Neuronal stem cell (in vitro differentiated cells): ENCODE data around the gene ACY1.
"Not testable (repeated sequence)": the region's sequence is repeated elsewhere in the genome, so short reads cannot be mapped to it uniquely, and the experiment has no call there.

Experiments used
- DNase-seq: peaks from one replicate; pipeline ENCODE4 v3.0.0-alpha.2; 2013; ENCODE audit warnings: low spot score
- H2AFZ ChIP-seq: one replicate; pipeline ENCODE4 v1.6.1; 2013; ENCODE audit warnings: mild to moderate bottlenecking, low read length, inconsistent platforms
- H2AK5ac ChIP-seq: 2 replicates; pipeline ENCODE4 v1.6.1; 2013; ENCODE audit warnings: low read depth, mild to moderate bottlenecking, inconsistent platforms, low read length, moderate library complexity, mixed read lengths
- H2BK120ac ChIP-seq: 2 replicates; pipeline ENCODE4 v1.6.1; 2013; ENCODE audit warnings: low read depth, mild to moderate bottlenecking, inconsistent platforms, low read length, moderate library complexity, mixed read lengths
- H2BK12ac ChIP-seq: one replicate; pipeline ENCODE4 v1.6.1; 2013; ENCODE audit warnings: low read length, inconsistent platforms
- H2BK15ac ChIP-seq: 2 replicates; pipeline ENCODE4 v1.6.1; 2013; ENCODE audit warnings: mild to moderate bottlenecking, low read length, inconsistent platforms, mixed read lengths
- H2BK5ac ChIP-seq: one replicate; pipeline ENCODE4 v1.6.1; 2013; ENCODE audit warnings: inconsistent platforms, mild to moderate bottlenecking, low read length, moderate library complexity
- H3K14ac ChIP-seq: one replicate; pipeline ENCODE4 v1.6.1; 2013; ENCODE audit warnings: low read length, inconsistent platforms
- H3K18ac ChIP-seq: 2 replicates; pipeline ENCODE4 v1.6.1; 2013; ENCODE audit warnings: low read length, inconsistent platforms
- H3K23ac ChIP-seq: 2 replicates; pipeline ENCODE4 v1.6.1; 2013; ENCODE audit warnings: low read depth, mild to moderate bottlenecking, mixed read lengths, low read length, inconsistent platforms; ENCODE audit not compliant: poor library complexity
- H3K27ac ChIP-seq: replicated peaks from 3 replicates; pipeline ENCODE4 v1.5.1; 2013; ENCODE audit warnings: low read length, inconsistent platforms
- H3K27me3 ChIP-seq, 3 experiments: 2 replicates each; pipeline ENCODE4 v1.6.1; 2013; ENCODE audit warnings: low read length in 3 of 3, mild to moderate bottlenecking in 2 of 3, inconsistent platforms in 1 of 3, low read depth in 1 of 3, mixed read lengths in 1 of 3, moderate library complexity in 1 of 3; ENCODE audit not compliant: control insufficient read depth in 3 of 3, insufficient read depth in 3 of 3
- H3K36me3 ChIP-seq, 2 donors: replicated peaks in 1 of 2; 2 replicates each; pipeline ENCODE4 v1.6.1; 2013; ENCODE audit warnings: low read length in 2 of 2; ENCODE audit not compliant: control insufficient read depth in 2 of 2, insufficient read depth in 2 of 2
- H3K4ac ChIP-seq: 2 replicates; pipeline ENCODE4 v1.6.1; 2013; ENCODE audit warnings: inconsistent platforms, mild to moderate bottlenecking, low read length, moderate library complexity
- H3K4me1 ChIP-seq, 2 donors: 1 replicate in 1 of 2; 2 replicates in 1 of 2; pipeline ENCODE4 v1.6.1; 2013; ENCODE audit warnings: low read length in 2 of 2, low read depth in 1 of 2; ENCODE audit not compliant: control insufficient read depth in 2 of 2, insufficient read depth in 1 of 2
- H3K4me2 ChIP-seq: one replicate; pipeline ENCODE4 v1.6.1; 2013; ENCODE audit warnings: mild to moderate bottlenecking, low read length, inconsistent platforms; ENCODE audit not compliant: insufficient read depth, poor library complexity, severe bottlenecking
- H3K4me3 ChIP-seq, 2 donors: 2 replicates each; pipeline ENCODE4 v1.5.1; 2013; ENCODE audit warnings: low read length in 2 of 2, mild to moderate bottlenecking in 2 of 2, inconsistent platforms in 1 of 2, moderate library complexity in 1 of 2
- H3K79me1 ChIP-seq: one replicate; pipeline ENCODE4 v1.6.1; 2013; ENCODE audit warnings: low read depth, mild to moderate bottlenecking, inconsistent platforms, low read length, moderate library complexity
- H3K9ac ChIP-seq: one replicate; pipeline ENCODE4 v1.6.1; 2013; ENCODE audit warnings: mild to moderate bottlenecking, low read depth, low read length, inconsistent platforms; ENCODE audit not compliant: poor library complexity
- H3K9me3 ChIP-seq, 2 donors: replicated peaks in 1 of 2; 2 replicates each; pipeline versions ENCODE3 to v1.6.1; 2013; ENCODE audit warnings: low read length in 2 of 2, mild to moderate bottlenecking in 2 of 2, inconsistent platforms in 1 of 2, low read depth in 1 of 2, mixed read lengths in 1 of 2, moderate library complexity in 1 of 2; ENCODE audit not compliant: control insufficient read depth in 2 of 2, insufficient read depth in 1 of 2
- H4K8ac ChIP-seq: one replicate; pipeline ENCODE4 v1.6.1; 2013; ENCODE audit warnings: low read depth, mild to moderate bottlenecking, inconsistent platforms, low read length, moderate library complexity
- H4K91ac ChIP-seq: one replicate; pipeline ENCODE4 v1.6.1; 2013; ENCODE audit warnings: low read length, low read depth, mild to moderate bottlenecking, inconsistent platforms; ENCODE audit not compliant: poor library complexity
- WGBS, 2 donors: extraction: QIAGEN DNeasy Blood & Tissue Kit; methylation state at CpG; one replicate each; pipeline ENCODE4 v1.1.7; 2013; ENCODE audit warnings: missing lambda C conversion rate in 2 of 2, mixed read lengths in 1 of 2; ENCODE audit not compliant: insufficient read length in 2 of 2, insufficient replicate concordance in 1 of 2; ENCODE audit errors: extremely low coverage in 2 of 2; 5-methylcytosine and 5-hydroxymethylcytosine counted together

Gene ACY1

DNA sequence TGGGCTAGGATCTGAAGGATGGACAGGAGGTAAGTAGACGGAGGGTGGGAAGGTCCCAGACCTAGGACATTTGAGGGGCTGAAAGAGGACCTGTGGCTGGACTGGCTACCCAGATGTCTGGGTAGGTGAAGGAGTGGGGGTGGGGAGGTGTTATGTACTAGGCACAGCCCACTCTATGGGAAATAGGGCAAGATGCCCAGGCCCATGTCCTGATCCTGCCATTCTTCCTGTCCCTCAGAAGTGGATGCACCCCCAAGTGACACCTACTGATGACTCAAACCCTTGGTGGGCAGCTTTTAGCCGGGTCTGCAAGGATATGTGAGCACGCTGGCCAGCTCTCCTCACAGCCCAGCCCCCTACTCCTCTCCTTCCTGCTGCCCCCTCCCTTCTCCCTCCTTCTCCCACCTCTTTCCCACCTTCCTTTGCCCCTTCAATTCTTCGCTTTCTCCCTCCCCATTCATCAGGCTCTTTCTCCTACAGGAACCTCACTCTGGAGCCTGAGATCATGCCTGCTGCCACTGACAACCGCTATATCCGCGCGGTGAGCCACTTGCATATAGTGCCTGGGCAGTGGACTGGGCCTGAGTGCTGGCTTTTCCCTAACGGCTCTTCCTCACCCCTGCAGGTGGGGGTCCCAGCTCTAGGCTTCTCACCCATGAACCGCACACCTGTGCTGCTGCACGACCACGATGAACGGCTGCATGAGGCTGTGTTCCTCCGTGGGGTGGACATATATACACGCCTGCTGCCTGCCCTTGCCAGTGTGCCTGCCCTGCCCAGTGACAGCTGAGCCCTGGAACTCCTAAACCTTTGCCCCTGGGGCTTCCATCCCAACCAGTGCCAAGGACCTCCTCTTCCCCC, 5.2 kb downstream of the ACY1 start:
- no peak overlapping the region for H3K18ac ChIP-seq
- H4K8ac ChIP-seq: no peak overlapping the region
- H3K4me3 ChIP-seq: no peak overlapping the region
- peaks cover 19 to 22% of the 10 kb centered on the region in 2 donors for H3K36me3 ChIP-seq
- peak overlapping the region; percentile 44 for H2AK5ac ChIP-seq
- peak overlapping the region; percentile 14 for H3K23ac ChIP-seq
- no peak overlapping the region for H2BK5ac ChIP-seq
- peaks cover 15% of the 10 kb centered on the region for H3K79me1 ChIP-seq
- H2BK12ac ChIP-seq: peak overlapping the region; percentile 31
- H3K4me1 ChIP-seq: peaks cover 10% of the 10 kb centered on the region in 2 donors
- H3K4ac ChIP-seq: no peak overlapping the region
- peak overlapping the region; percentile 36 for H2BK120ac ChIP-seq
- no peak overlapping the region for H3K4me2 ChIP-seq
- no peak overlapping the region for H2BK15ac ChIP-seq
- DNase-seq: no peak
- H3K14ac ChIP-seq: no peak overlapping the region
- WGBS, 2 donors: no CpG with 5 or more reads among the region's 15 CpGs
- no peak overlapping the region for H4K91ac ChIP-seq
- H2AFZ ChIP-seq: no peak overlapping the region
- H3K27ac ChIP-seq: peak overlapping the region; percentile 23
- peak overlapping the region; percentile 56 for H3K9ac ChIP-seq
- H3K27me3 ChIP-seq: no peaks in the 10 kb centered on the region
- no peaks in the 10 kb centered on the region for H3K9me3 ChIP-seq

DNA sequence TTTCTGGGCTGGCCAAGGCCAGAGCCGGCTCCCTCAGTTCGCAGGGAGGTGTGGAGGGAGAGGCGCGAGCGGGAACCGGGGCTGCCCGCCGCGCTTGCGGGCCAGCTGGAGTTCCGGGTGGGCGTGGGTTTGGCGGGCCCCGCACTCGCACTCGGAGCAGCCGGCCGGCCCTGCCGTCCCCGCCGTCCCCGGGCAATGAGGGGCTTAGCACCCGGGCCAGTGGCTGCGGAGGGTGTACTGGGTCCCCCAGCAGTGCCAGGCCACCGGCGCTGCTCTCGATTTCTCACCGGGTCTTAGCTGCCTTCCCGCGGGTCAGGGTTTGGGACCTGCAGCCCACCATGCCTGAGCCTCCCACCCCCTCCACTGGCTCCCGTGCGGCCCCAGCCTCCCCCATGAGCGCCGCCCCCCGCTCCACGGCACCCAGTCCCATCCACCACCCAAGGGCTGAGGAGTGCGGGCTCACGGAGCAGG, 7.2 kb downstream of the ACY1 start:
- not testable (repeated sequence) for H3K9me3 ChIP-seq, H2AFZ ChIP-seq, H3K4ac ChIP-seq, H3K27ac ChIP-seq, H2BK12ac ChIP-seq, H3K9ac ChIP-seq, H3K14ac ChIP-seq, H3K27me3 ChIP-seq, H4K91ac ChIP-seq, H4K8ac ChIP-seq, H3K4me3 ChIP-seq, H2BK5ac ChIP-seq, H2BK120ac ChIP-seq, H2BK15ac ChIP-seq, DNase-seq, H2AK5ac ChIP-seq, H3K4me2 ChIP-seq
- Histone ChIP-seq H3K4me1 (peaks cover 11 to 14% of the 10 kb centered on the region in 2 donors), H3K23ac (peak overlapping the region; percentile 17), H3K36me3 (peaks cover 30 to 41% of the 10 kb centered on the region in 2 donors), H3K18ac (peak overlapping the region; percentile 9), H3K79me1 (peaks cover 17% of the 10 kb centered on the region)
- no CpG with 5 or more reads among the region's 38 CpGs for WGBS, 2 donors

DNA sequence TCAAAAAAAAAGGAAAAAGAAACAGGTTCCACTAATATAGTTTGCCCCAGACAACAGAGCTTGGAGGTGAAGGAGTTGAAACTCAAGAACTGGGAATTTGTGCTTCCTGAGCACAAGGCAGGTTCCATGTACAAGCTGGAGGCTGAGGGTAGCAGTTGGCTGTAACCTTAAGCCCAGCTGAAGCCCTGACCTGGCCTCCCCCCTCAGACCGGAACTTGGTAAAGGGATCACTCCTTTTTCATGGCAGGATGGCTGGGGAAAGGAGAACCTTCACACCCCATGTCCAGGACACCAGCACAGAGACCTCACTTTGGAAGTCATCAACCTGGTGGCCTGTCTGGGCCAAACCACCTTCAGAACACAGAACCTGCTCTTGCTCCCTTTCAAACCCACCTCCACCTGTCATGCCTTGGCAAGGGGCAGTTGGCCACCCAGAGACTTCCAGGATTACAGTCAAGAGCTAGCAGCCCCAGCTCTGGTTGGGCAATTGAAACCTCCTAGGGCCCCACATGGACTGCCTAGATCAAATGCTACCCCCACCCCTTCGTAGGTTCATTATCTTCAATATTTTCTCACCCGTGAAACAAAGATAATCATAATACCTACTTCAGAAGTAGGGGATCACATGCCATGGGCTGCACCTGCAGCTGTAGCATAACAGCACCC, 8.8 kb downstream of the ACY1 start:
- Histone ChIP-seq H3K4me1 (peaks cover 11 to 14% of the 10 kb centered on the region in 2 donors), H2BK5ac (no peak overlapping the region), H3K9ac (no peak overlapping the region), H2AFZ (no peak overlapping the region), H3K23ac (peak overlapping the region; percentile 34), H4K91ac (no peak overlapping the region), H4K8ac (no peak overlapping the region), H2BK15ac (no peak overlapping the region), H3K9me3 (no peaks in the 10 kb centered on the region), H3K36me3 (peaks cover 28 to 41% of the 10 kb centered on the region in 2 donors), H3K27ac (no peak overlapping the region), H2AK5ac (no peak overlapping the region), H2BK120ac (no peak overlapping the region), H3K4me3 (no peak overlapping the region), H3K14ac (no peak overlapping the region), H2BK12ac (no peak overlapping the region), H3K4ac (no peak overlapping the region), H3K4me2 (no peak overlapping the region), H3K79me1 (peaks cover 16% of the 10 kb centered on the region), H3K18ac (no peak overlapping the region), H3K27me3 (no peaks in the 10 kb centered on the region)
- no CpG with 5 or more reads among the region's 3 CpGs for WGBS, 2 donors
- DNase-seq: no peak

DNA sequence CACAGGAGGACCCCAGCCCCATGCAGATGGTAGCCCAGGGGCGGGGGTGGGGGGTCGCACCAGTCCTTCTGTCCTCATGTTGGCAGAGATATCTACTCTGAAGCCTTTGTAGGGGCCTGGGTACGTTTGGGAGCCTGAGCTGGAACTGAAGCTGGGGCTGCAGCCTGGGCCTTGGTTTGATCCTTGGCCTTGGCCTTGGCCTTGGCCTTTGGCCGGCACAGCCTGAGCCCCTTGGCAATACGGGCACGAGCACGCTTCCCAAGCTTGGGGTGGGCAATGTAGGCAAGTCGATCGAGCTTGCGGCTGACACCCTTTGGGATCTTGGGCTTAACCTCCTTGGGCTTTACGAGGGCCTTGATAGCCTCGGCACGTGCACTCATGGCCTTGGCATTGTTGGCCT, 10.3 kb downstream of the ACY1 start:
- Histone ChIP-seq H3K36me3 (peaks cover 28 to 41% of the 10 kb centered on the region in 2 donors), H3K4me1 (peaks cover 14 to 16% of the 10 kb centered on the region in 2 donors), H3K79me1 (peaks cover 13% of the 10 kb centered on the region)
- H3K9me3 ChIP-seq, DNase-seq, H2BK120ac ChIP-seq, H3K18ac ChIP-seq, H3K27me3 ChIP-seq, H2BK15ac ChIP-seq, H3K4me2 ChIP-seq, H2BK12ac ChIP-seq, H2BK5ac ChIP-seq, H3K27ac ChIP-seq, H3K9ac ChIP-seq, H3K4ac ChIP-seq, H2AK5ac ChIP-seq, H4K8ac ChIP-seq, H3K4me3 ChIP-seq, H4K91ac ChIP-seq, H3K14ac ChIP-seq, H3K23ac ChIP-seq, H2AFZ ChIP-seq: not testable (repeated sequence)
- no CpG with 5 or more reads among the region's 13 CpGs for WGBS, 2 donors
